Measurements from ENCODE around the gene AMPD3. TPM values are rescaled to one million over a fixed set of nuclear protein-coding genes. Genes with fewer than 3 reads are reported as not detected.

The AMPD3 gene
- polyA plus RNA-seq, 1 donor: 5.3 TPM

GRCh38 chr11:10460611-10461275, 5.7 kb downstream of the AMPD3 start:
- DNase-seq (ENCODE audit: low read depth): no peak

- DNase-seq (ENCODE audit: low read depth): no peak
These were observed 6.3 kb downstream of the AMPD3 start for GRCh38 chr11:10461276-10461790.

DNA sequence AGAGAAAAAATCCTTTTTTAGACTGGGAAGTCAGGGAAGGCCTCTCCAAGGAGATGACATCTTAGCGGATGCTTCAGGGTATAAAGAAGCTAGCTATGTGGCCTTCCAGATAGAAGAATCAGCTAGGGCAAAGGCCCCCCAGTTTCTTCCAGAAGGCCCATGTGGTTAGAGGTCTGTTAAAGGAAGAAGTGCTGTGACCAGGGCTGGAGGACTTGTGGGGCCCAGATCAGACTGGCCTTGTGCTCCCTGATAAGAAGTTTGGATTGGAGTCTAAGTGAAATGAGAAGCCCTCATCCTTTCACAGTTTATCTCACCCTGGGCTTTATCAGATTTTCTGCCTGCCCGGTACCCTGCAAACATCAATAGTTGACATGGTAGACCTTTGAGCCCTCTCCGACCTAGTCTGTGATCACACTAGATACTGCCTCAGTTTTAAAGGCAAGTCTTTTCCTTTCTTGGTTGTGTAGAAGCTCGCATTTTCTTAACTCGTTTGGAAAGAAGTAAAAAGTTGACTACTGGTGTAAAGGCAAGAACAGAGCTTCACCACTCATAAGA, 7.8 kb downstream of the AMPD3 start:
- DNase-seq (ENCODE audit: low read depth): no peak

DNA sequence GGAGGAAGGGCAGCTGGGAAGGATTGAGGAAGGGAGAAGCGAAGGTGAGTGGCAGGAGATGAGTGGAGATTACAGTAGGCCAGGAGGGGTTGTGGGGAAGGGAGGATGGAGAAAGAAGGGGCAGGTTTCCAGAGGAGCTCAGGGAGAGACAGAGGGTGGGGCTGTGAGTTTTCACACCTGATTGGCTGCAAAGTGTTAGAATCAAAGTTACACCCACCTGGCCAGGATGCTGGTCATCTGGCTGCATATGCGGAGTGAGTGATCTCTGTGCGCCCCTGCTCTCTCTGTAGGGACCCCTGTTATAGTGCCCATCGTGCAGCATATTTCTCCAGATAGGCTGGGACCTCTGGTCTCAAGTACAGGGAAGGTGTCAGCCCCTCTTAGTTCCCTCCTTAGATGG, 18.3 kb downstream of the AMPD3 start:
- no peak for DNase-seq (ENCODE audit: low read depth)

DNA sequence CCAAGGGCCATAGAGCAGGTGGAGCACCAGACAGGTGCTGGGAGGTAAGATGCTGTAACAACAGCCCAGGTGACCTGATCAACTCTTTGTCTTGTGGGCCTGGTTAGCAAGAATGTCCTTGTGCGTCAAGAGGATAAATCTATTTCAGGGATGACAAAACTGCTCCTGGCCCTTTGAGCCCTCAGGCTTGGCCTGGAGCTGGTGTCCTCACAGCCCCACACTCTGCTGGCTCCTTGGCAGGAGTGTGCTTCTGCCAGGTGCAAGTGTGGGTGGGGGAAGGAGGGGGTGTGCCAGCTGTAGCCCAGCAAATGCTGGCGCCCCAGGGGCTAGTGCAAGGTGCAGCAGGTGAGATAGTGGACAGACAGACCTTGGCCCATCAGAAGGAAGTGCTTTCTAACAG, 19.5 kb downstream of the AMPD3 start:
- DNase-seq (ENCODE audit: low read depth): no peak

DNA sequence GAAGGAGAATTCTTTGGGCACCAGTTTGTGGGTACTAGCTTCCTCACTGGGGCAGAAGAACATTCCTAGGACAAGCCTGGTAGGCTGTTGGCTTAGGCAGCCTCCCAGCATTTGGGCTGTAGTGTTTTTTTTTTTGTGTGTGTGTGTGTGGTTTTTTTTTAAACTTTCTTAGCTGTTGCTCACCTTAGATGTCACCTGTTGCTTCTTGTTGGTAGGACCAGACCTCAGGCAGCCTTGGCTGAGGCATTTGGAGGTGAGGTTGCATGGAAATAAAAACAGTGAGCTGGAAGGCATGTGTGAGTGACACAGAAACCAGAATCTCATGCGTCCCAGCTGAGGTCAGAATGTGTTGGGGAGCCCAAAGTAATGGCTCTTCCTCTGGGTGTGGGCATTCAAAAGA, 21.3 kb downstream of the AMPD3 start:
- no peak for DNase-seq (ENCODE audit: low read depth)

DNA sequence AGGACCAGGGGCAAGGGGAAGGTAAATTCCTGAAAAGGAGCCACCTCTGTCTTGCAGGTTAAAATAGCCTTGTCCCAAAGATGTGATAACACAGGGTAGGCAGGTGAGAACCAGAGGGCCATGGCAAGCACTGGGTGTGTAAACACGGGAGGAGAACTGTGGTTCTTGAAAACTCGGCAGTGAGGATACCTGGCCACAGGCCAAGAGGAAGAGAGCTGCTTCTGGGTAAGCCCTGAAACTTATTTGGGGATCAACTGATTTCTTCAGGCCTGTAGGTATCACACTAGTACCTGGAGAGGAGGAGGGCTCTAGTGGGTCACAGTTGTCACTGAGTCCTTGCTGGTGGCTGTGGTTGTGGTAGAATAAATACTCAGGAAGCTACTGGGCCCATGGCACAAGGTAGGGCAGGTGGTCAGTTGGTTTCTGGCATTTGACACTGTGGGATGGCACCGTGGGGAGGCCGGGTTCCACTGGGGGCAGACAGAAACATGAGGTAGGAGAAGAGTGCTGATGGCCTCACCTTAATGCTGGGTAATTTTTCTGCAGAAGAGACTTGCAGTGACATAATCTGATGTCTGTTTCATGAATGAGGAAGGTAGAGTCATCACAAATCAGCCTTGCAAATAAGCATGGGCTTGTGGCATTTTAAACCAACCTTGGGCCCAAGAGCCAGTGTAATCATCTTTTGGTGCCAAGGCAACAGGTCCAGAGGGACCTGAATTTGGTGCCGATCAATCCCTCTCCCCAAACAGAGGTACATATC, 22.0 kb downstream of the AMPD3 start:
- DNase-seq (ENCODE audit: low read depth): no peak

- no peak for DNase-seq (ENCODE audit: low read depth)
These were observed 22.6 kb downstream of the AMPD3 start for GRCh38 chr11:10477690-10478046.

GRCh38 chr11:10478066-10478465, 23.0 kb downstream of the AMPD3 start:
- no peak for DNase-seq (ENCODE audit: low read depth)

DNA sequence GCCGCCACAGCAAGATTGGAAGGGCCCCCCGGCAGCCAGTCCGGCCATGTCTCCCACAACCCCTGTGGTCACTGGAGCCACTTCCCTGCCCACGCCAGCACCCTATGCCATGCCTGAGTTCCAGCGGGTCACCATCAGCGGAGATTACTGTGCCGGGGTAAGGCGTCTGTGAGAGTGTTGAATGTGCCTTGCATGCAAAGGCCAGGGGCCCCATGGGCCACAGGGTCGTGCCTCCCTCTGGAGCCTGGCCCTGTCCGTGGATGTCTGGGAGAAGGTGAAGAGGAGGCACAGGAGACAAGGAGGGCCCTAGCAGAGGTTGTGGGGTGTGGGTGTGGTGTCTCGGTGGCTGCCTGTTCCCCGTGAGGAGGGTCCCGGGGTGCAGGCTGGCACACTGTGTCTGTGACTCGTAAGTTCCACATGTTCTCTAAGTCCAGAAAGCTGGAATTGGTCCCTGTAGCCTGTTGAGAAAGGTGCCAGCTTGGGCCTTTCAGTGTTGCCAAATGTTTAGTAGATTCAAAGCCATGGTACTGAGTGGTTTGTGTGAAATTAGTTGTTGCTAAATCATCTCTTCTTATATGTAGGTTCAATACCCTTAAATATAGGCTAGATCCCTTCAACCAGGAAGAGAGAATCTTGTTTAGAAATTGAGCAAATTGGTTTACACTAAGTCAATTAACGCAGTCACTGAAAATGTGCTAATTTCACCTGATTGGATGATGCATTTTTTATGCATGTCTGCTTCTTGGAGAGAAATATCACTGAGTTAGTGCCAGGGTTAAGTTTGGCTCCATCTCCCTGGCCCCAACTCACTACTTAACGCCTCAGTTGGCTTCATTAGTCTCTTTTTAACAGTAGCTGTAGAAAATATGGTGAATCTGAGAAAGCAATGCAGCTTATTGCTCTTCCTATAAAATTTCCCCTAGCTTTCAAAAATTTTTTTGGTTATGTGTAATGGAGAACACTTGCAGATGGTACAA, 23.8 kb downstream of the AMPD3 start:
- DNase-seq (ENCODE audit: low read depth): no peak

- DNase-seq (ENCODE audit: low read depth): no peak
These were observed 25.0 kb downstream of the AMPD3 start for GRCh38 chr11:10480026-10480425.

GRCh38 chr11:10480760-10481159, 25.7 kb downstream of the AMPD3 start:
- no peak for DNase-seq (ENCODE audit: low read depth)

DNA sequence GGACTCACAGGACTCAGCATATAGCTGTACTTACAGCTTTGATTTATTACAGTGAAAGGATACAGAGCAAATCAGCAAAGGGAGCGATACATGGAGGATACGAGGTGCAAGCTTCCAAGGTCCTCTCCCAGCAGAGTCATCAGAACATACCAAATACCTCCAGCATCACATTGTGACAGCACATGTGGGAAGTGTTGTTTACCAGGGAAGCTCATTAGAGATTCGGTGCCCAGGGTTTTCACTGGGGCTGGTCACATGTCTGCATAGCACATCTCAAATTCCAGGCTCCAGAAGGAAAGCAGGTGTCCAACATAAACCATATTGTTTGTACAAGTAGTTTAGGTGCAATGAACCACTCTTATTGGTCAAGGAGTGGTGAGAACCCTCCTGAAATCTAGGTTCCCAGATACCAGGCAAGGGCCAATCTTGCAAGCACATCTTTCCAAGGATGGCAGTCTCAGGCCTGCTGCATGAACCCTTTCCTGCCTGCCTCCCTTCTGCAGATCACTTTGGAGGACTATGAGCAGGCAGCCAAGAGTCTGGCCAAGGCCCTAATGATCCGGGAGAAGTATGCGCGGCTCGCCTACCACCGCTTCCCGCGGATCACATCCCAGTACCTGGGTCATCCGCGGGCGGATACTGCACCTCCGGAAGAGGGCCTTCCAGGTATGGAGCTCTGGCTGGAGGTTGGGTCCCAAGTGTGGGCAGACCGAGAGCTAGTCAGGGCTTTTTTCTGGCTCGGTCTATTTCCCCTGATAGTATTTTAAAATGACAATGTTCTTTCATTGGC, 26.7 kb downstream of the AMPD3 start:
- DNase-seq (ENCODE audit: low read depth): no peak

- no peak for DNase-seq (ENCODE audit: low read depth)
These were observed 28.1 kb downstream of the AMPD3 start for GRCh38 chr11:10483174-10483573.

GRCh38 chr11:10483584-10483983, 28.5 kb downstream of the AMPD3 start:
- no peak for DNase-seq (ENCODE audit: low read depth)

GRCh38 chr11:10484461-10485180, 29.6 kb downstream of the AMPD3 start:
- DNase-seq (ENCODE audit: low read depth): no peak

GRCh38 chr11:10485646-10486045, 30.6 kb downstream of the AMPD3 start:
- DNase-seq (ENCODE audit: low read depth): no peak

GRCh38 chr11:10486161-10486840, 31.2 kb downstream of the AMPD3 start:
- no peak for DNase-seq (ENCODE audit: low read depth)

- no peak for DNase-seq (ENCODE audit: low read depth)
These were observed 32.1 kb downstream of the AMPD3 start for GRCh38 chr11:10487002-10487647.
